GM18505 (cell line): ENCODE results near the gene TMEM8B.
"Not testable (repeated sequence)": the region's sequence is repeated elsewhere in the genome, so short reads cannot be mapped to it uniquely, and the experiment has no call there.

ENCODE experiments used
- ATAC-seq: cut with Tn5 transposase; IDR thresholded peaks from one replicate; pipeline ENCODE4 v1.9.1; 2021; ENCODE audit not compliant: unreplicated experiment
- POLR2A ChIP-seq: IDR thresholded peaks from 4 replicates; pipeline ENCODE4 v1.6.1; 2011; ENCODE audit warnings: borderline replicate concordance; ENCODE audit not compliant: insufficient read depth, insufficient read length; ENCODE audit errors: extremely low read depth

Gene TMEM8B

GRCh38 chr9:35882263-35882848 is 53.3 kb downstream of the TMEM8B start:
- ATAC-seq: no peak
- no peak for TF ChIP-seq POLR2A

DNA sequence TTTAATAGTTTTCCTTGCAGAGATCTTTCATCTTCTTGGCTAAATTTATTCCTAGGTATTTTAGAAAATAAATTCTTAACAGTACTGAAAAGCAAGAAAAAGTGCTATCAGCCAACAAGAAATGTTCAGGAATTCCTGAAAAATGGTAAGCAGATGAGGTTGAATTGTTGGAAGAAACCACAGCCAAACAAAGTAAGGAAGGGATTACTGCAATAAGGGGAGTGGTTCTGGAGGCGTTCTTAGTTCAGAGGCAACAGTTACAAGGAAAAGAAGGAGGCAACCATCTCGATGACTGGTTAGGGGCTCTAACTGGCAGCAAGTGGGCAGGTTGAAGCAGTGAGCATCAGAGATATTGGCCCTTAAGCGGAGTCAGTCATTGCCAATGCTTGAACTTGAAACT is 54.0 kb downstream of the TMEM8B start:
- ATAC-seq: no peak
- no peak for TF ChIP-seq POLR2A

GRCh38 chr9:35884908-35885307 is 55.9 kb downstream of the TMEM8B start:
- not testable (repeated sequence) for ATAC-seq

DNA sequence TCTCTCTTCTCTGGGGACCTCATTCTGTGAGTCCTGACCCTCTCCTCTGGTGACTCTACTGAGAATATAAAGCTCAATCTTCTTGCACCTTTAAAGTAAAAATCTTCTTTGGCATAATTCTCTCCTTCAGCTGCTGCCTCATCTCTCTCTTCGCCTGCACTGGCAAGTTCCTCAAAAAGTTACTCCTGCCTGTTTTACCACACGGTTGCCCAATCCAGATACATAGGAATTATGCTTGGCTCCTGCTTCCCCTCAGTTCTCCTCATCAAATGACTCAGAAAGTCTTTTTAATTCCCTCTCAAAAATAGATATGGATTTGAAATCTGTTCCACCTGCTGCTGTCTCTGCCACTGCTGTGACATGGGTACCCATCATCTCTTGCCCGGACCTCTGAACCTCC is 62.6 kb downstream of the TMEM8B start:
- TF ChIP-seq POLR2A: no peak
- ATAC-seq: no peak

- no peak for ATAC-seq
- no peak for TF ChIP-seq POLR2A
Measured at GRCh38 chr9:35892051-35892450, 63.0 kb downstream of the TMEM8B start.

- no peak for ATAC-seq
- no peak for TF ChIP-seq POLR2A
Measured at GRCh38 chr9:35896570-35896969, 67.5 kb downstream of the TMEM8B start.

DNA sequence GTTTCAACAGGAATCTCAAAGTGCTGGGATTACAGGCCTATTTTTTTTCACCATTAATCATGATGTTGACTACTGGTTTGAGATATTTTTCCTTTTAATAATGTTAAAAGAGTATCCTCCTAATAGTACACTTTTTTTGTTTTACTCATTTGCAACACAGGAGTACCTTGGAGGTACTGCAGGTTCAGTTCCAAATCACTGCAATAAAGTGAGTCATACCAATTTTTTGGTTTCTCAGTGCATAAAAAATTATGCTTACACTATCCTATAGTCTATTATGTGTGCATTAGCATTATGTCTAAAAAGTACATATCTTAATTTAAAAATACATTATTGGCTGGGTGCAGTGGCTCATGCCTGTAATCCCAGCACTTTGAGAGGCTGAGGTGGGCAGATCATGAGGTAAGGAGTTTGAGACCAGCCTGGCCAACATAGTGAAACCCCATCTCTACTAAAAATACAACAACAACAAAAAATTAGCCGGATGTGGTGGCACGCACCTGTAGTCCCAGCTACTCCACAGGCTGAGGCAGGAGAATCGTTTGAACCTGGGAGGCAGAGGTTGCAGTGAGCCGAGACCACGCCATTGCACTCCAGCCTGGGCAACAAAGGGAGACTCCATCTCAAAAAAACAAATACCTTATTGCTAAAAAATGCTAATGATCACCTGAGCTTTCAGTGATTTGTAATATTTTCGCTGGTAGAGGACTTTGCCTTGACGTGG is 68.5 kb downstream of the TMEM8B start:
- not testable (repeated sequence) for ATAC-seq

DNA sequence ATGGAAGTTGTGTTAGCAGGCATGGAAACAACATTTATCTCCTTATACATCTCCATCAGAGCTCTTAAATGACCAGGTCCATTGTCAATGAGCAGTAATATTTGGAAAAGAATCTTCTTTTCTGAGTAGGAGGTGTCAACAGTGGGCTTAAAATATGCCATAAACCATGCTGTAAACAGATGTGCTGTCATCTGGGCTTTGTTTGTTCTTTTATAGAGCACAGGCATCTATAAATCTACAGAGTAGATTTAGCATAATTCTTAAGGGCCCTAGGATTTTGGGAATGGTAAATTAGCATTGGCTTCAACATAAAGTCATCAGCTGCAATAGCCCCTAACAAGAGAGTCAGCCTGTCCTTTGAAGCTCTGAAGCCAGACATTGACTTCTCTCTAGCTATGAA is 69.3 kb downstream of the TMEM8B start:
- no peak for ATAC-seq
- TF ChIP-seq POLR2A: no peak

GRCh38 chr9:35899021-35899420 is 70.0 kb downstream of the TMEM8B start:
- no peak for ATAC-seq
- no peak for TF ChIP-seq POLR2A

DNA sequence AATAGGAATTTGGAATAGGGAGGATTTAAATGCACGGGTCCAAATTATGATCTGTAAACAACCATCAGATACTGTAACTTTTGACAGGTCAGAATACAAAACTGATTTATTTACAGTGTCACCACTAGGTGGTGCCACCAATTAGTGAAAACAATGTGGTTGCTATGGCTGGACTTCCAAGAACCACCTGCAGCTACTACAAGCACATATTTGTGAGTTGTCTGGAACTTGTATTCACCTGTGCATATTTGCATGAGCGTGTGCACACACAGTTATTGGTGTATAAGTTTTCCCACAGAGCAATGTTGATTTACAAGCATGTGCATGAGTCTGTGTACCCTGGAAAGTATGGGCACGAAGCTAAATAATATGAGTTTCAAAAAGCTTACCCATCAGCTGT is 74.0 kb downstream of the TMEM8B start:
- no peak for ATAC-seq
- TF ChIP-seq POLR2A: no peak

- ATAC-seq: no peak
- no peak for TF ChIP-seq POLR2A
Measured at GRCh38 chr9:35904338-35904737, 75.3 kb downstream of the TMEM8B start.

- ATAC-seq: no peak
- TF ChIP-seq POLR2A: no peak
Measured at GRCh38 chr9:35905051-35905781, 76.2 kb downstream of the TMEM8B start.

GRCh38 chr9:35905912-35906679 is 77.1 kb downstream of the TMEM8B start, which contains the start of gene HRCT1:
Gene HRCT1, plus strand, starts transcription at chr9:35906202. Its CDS starts 86 bp downstream, at chr9:35906288.
- no peak for TF ChIP-seq POLR2A
- no peak for ATAC-seq

DNA sequence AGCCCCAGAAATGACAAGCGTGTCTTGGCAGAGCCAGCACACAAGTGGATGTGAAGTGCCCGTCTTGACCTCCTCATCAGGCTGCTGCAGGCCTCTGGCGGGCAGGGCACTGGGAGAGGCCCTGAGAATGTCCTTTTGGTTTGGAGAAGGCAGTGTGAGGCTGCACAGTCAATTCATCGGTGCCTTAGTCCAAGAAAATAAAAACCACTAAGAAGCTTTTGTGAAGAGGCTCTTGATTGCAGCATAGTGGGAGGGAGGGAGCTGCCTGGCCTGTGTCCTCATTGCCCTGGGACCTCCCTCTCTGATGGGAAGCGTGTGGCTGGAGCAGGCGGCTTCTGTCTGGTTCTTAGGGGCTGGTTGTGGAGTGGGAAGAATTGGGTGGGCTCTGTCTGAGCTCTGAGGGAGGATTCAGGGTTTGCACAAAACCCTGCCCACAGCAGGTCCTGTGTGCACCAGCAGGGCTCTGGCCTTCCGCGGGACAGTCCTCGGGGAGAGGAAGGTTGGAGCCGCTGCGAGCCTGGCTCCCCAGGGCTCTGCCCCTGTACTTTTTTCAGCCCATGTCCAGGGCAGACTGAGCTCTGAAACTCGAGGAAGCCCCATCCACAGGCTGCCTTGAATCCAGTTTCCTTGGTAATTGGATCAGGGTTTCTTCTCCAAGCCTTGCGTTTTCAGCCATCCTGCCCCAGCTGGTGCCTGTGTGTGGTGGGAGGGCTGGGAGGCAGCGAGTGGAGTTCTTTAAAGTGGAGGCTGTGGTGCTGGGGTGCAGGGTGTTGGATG is 78.1 kb downstream of the TMEM8B start:
- TF ChIP-seq POLR2A: no peak
- ATAC-seq: no peak
